A673 (cell line): ENCODE results near the gene GPR160.

Source experiments
- CTCF ChIP-seq: fragments of 300-800, 200-600 bp; sonication (generic); conservative IDR thresholded peaks from 2 replicates; pipeline ENCODE4 v1.5.1; 2017; ENCODE audit warnings: low read depth, mild to moderate bottlenecking, antibody characterized with exemption, low read length, moderate library complexity, mixed read lengths
- EZH2 ChIP-seq: fragments of 200-600 bp; sonication (generic); IDR thresholded peaks from 2 replicates; pipeline ENCODE4 v1.6.1; 2017; ENCODE audit warnings: borderline replicate concordance, low read depth, mild to moderate bottlenecking, mixed read lengths, antibody characterized with exemption, low read length; ENCODE audit not compliant: poor library complexity, severe bottlenecking

GRCh38 chr3:170044795-170045244, 7.0 kb downstream of the GPR160 start:
- no peak for TF ChIP-seq CTCF
- TF ChIP-seq EZH2 = no peak
